CD14-positive monocyte (primary cell): ENCODE measurements around the gene AP4E1. TPM values are rescaled to one million over a fixed set of nuclear protein-coding genes. Genes with fewer than 3 reads are reported as not detected.

ENCODE experiments used
- DNase-seq, 3 donors: peaks; one replicate each; pipeline ENCODE4 v3.0.0-alpha.2; 2011 to 2022
- H2AFZ ChIP-seq: 2 replicates; pipeline ENCODE4 v1.6.0; 2012; ENCODE audit warnings: mild to moderate bottlenecking, low read depth, low read length, inconsistent platforms; ENCODE audit not compliant: insufficient read depth, poor library complexity, severe bottlenecking
- H3K27ac ChIP-seq, 2 donors: 1 replicate in 1 of 2; 2 replicates in 1 of 2; pipeline ENCODE4 v1.5.1; 2012 to 2013; ENCODE audit warnings: low read length in 2 of 2, control low read depth in 1 of 2, inconsistent platforms in 1 of 2, low read depth in 1 of 2, mild to moderate bottlenecking in 1 of 2
- H3K27me3 ChIP-seq, 2 donors: one replicate each; pipeline versions ENCODE4 v1.6.0 to v1.6.1; 2011 to 2013; ENCODE audit warnings: low read length in 2 of 2; ENCODE audit not compliant: control insufficient read depth in 2 of 2, insufficient read depth in 2 of 2
- H3K36me3 ChIP-seq, 2 donors: replicated peaks in 1 of 2; 1 replicate in 1 of 2; 2 replicates in 1 of 2; pipeline versions ENCODE4 v1.5.1 to v1.6.1; 2012 to 2013; ENCODE audit warnings: low read length in 2 of 2, control low read depth in 1 of 2, inconsistent platforms in 1 of 2, mild to moderate bottlenecking in 1 of 2; ENCODE audit not compliant: insufficient read depth in 2 of 2, control insufficient read depth in 1 of 2
- H3K4me1 ChIP-seq, 2 donors: 1 replicate in 1 of 2; 2 replicates in 1 of 2; pipeline versions ENCODE4 v1.5.1 to v1.6.1; 2012 to 2013; ENCODE audit warnings: low read length in 2 of 2, control low read depth in 1 of 2, inconsistent platforms in 1 of 2, mild to moderate bottlenecking in 1 of 2, moderate library complexity in 1 of 2; ENCODE audit not compliant: insufficient read depth in 2 of 2, control insufficient read depth in 1 of 2
- H3K4me2 ChIP-seq: replicated peaks from 2 replicates; pipeline ENCODE3; 2012; ENCODE audit warnings: low read length, moderate library complexity, mild to moderate bottlenecking; ENCODE audit not compliant: poor library complexity, severe bottlenecking; ENCODE audit errors: extremely low read depth
- H3K4me3 ChIP-seq, 3 experiments: fragments of 200-600 bp in 1 of 3; sonication (generic) in 1 of 3; replicated peaks in 1 of 3; 1 replicate in 2 of 3; 2 replicates in 1 of 3; pipeline ENCODE4 v1.5.1; 2011 to 2013; ENCODE audit warnings: low read length in 3 of 3, mild to moderate bottlenecking in 3 of 3, control low read depth in 2 of 3, low read depth in 2 of 3, inconsistent platforms in 1 of 3, moderate library complexity in 1 of 3
- H3K79me2 ChIP-seq: 2 replicates; pipeline ENCODE4 v1.6.0; 2012; ENCODE audit warnings: mild to moderate bottlenecking, control low read depth, inconsistent platforms, low read length, moderate library complexity; ENCODE audit not compliant: insufficient read depth
- H3K9ac ChIP-seq: 2 replicates; pipeline ENCODE4 v1.6.0; 2017; ENCODE audit warnings: low read length, mild to moderate bottlenecking; ENCODE audit not compliant: insufficient read depth, poor library complexity, severe bottlenecking
- H3K9me3 ChIP-seq, 2 donors: replicated peaks in 1 of 2; 1 replicate in 1 of 2; 2 replicates in 1 of 2; pipeline versions ENCODE4 v1.5.1 to v1.6.1; 2012 to 2013; ENCODE audit warnings: low read length in 2 of 2, control low read depth in 1 of 2; ENCODE audit not compliant: control insufficient read depth in 1 of 2, insufficient read depth in 1 of 2
- H4K20me1 ChIP-seq: 2 replicates; pipeline ENCODE4 v1.6.0; 2012; ENCODE audit warnings: mild to moderate bottlenecking, low read length, control low read depth, moderate library complexity; ENCODE audit not compliant: insufficient read depth
- H3K27ac Mint-ChIP-seq, 7 donors: one replicate each; pipeline ENCODE4 v1.8.0; 2020; ENCODE audit warnings: mild to moderate bottlenecking in 7 of 7, mixed read lengths in 7 of 7, moderate library complexity in 6 of 7, inconsistent platforms in 2 of 7
- H3K27me3 Mint-ChIP-seq, 3 donors: one replicate each; pipeline ENCODE4 v1.8.0; 2021 to 2022; ENCODE audit warnings: low read depth in 3 of 3, mild to moderate bottlenecking in 3 of 3, mixed read lengths in 3 of 3, moderate library complexity in 3 of 3, inconsistent platforms in 1 of 3
- H3K36me3 Mint-ChIP-seq, 2 donors: one replicate each; pipeline ENCODE4 v1.8.0; 2020; ENCODE audit warnings: mixed read lengths in 2 of 2, inconsistent platforms in 1 of 2, mild to moderate bottlenecking in 1 of 2
- H3K4me1 Mint-ChIP-seq: one replicate; pipeline ENCODE4 v1.8.0; 2020; ENCODE audit warnings: mild to moderate bottlenecking, mixed read lengths
- H3K4me3 Mint-ChIP-seq, 2 donors: one replicate each; pipeline ENCODE4 v1.8.0; 2020; ENCODE audit warnings: mild to moderate bottlenecking in 2 of 2, mixed read lengths in 2 of 2, moderate library complexity in 1 of 2
- H3K9me3 Mint-ChIP-seq, 7 donors: one replicate each; pipeline ENCODE4 v1.8.0; 2020 to 2022; ENCODE audit warnings: mixed read lengths in 7 of 7, mild to moderate bottlenecking in 6 of 7, moderate library complexity in 6 of 7, inconsistent platforms in 2 of 7
- WGBS: methylation state at CpG from one replicate; pipeline ENCODE4 v1.1.5; 2013; ENCODE audit warnings: missing lambda C conversion rate; ENCODE audit not compliant: insufficient coverage; 5-methylcytosine and 5-hydroxymethylcytosine counted together
- intact Hi-C, 2 donors: fragments of 100-400 bp; cut with micrococcal nuclease; formaldehyde crosslinking; loops; one replicate each; pipeline versions ENCODE4 v1.15.0 to v1.15.1; 2023
- polyA plus RNA-seq, 3 donors: library from polyadenylated mRNA; depleted of rRNA in 1 of 3; unstranded in 2 of 3; stranded (reverse) in 1 of 3; fragments of 300-500 nt in 2 of 3; fragments of >200 nt in 1 of 3; fragmentation: Illumina TruSeq in 2 of 3; gene quantifications; 1 replicate in 2 of 3; 2 replicates in 1 of 3; pipeline ENCODE4 v1.2.3, GENCODE V29; 2012 to 2021
- TF ChIP-seq, protein P1 (sequence below): fragments of 200-600 bp; IDR thresholded peaks from one replicate; pipeline ENCODE4 v1.8.0; 2022; ENCODE audit warnings: antibody characterized with exemption, mild to moderate bottlenecking

Gene AP4E1
- polyA plus RNA-seq, 3 donors, result 4.1 to 7.7 (median 5.3) TPM

DNA sequence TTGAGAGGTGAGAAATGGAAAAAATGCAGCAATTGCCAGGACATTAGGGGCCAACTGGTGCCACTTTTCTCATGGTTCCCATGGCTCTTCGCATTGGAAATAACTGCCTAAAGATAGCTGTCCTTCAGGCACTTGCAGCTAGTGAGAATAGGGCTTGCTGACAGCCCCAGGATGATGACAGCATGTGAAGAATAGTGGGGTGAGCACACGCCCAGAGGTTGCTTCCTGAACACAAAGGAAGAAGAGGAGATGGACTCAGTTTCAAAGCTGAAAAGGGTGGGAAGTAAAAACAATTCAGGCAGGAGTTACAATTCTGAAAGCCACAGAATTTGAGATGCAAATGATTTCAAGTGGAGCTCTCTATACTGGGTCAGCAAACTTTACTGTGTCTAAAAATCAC lies 140.6 kb downstream of the AP4E1 start:
- no peak for DNase-seq
- peaks cover 0 to 14% (median 2%) of the 10 kb centered on the region in 3 donors for H3K27me3 Mint-ChIP-seq
- H3K9me3 Mint-ChIP-seq, result peaks cover 0 to 1% (median 0%) of the 10 kb centered on the region in 7 donors
- TF ChIP-seq, protein P1, sequence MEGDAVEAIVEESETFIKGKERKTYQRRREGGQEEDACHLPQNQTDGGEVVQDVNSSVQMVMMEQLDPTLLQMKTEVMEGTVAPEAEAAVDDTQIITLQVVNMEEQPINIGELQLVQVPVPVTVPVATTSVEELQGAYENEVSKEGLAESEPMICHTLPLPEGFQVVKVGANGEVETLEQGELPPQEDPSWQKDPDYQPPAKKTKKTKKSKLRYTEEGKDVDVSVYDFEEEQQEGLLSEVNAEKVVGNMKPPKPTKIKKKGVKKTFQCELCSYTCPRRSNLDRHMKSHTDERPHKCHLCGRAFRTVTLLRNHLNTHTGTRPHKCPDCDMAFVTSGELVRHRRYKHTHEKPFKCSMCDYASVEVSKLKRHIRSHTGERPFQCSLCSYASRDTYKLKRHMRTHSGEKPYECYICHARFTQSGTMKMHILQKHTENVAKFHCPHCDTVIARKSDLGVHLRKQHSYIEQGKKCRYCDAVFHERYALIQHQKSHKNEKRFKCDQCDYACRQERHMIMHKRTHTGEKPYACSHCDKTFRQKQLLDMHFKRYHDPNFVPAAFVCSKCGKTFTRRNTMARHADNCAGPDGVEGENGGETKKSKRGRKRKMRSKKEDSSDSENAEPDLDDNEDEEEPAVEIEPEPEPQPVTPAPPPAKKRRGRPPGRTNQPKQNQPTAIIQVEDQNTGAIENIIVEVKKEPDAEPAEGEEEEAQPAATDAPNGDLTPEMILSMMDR, result no peak
- Histone ChIP-seq H2AFZ (no peak overlapping the region), H3K9me3 (no peaks in the 10 kb centered on the region), H3K79me2 (no peaks in the 10 kb centered on the region), H3K4me3 (no peak overlapping the region), H3K27me3 (no peaks in the 10 kb centered on the region), H3K27ac (no peak overlapping the region), H3K4me2 (peak overlapping the region; percentile 7), H3K9ac (no peak overlapping the region), H3K36me3 (no peaks in the 10 kb centered on the region), H3K4me1 (peaks cover 17 to 21% of the 10 kb centered on the region in 2 donors), H4K20me1 (no peaks in the 10 kb centered on the region)
- WGBS, result 50% methylated on average over 2 of the region's 2 CpGs
- no peak overlapping the region for H3K27ac Mint-ChIP-seq
- intact Hi-C loops, result no loop called here
- H3K4me3 Mint-ChIP-seq, result no peak overlapping the region
- H3K36me3 Mint-ChIP-seq, result no peaks in the 10 kb centered on the region
- peaks cover 17% of the 10 kb centered on the region for H3K4me1 Mint-ChIP-seq

DNA sequence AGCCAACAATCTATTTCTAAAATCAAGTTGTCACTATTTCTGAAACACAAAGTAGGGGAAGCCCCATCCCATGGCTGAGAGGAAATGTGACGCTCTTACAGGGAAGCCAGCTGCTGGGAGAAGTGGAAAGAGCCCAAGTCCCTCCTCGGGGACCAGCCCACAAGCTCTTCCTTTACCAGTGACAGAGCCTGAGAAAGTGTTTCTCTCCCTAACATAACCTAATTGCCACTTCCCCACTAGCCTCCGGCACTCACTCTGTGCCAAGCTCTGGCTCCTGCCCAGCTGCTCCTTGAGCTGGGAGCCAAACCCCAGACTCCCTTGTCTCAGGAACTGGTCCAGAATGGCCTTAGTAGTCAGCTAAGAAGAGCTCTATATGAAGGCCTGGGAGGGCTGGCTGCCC lies 143.3 kb downstream of the AP4E1 start:
- H3K4me1 ChIP-seq, result peaks cover 17 to 21% of the 10 kb centered on the region in 2 donors
- TF ChIP-seq, protein P1, result no peak
- no peaks in the 10 kb centered on the region for H3K9me3 ChIP-seq
- Mint-ChIP-seq H3K27me3 (peaks cover 2 to 18% (median 10%) of the 10 kb centered on the region in 3 donors), H3K36me3 (no peaks in the 10 kb centered on the region), H3K27ac (no peak overlapping the region), H3K9me3 (peaks cover 0 to 1% (median 0%) of the 10 kb centered on the region in 7 donors), H3K4me1 (peaks cover 17% of the 10 kb centered on the region), H3K4me3 (no peak overlapping the region)
- no peak overlapping the region for H3K4me2 ChIP-seq
- intact Hi-C loops, result no loop called here
- H3K27ac ChIP-seq, result no peak overlapping the region
- H3K79me2 ChIP-seq, result no peaks in the 10 kb centered on the region
- no peaks in the 10 kb centered on the region for H3K36me3 ChIP-seq
- no peak overlapping the region for H3K9ac ChIP-seq
- H3K4me3 ChIP-seq, result no peak overlapping the region
- DNase-seq, result no peak
- no peak overlapping the region for H2AFZ ChIP-seq
- WGBS, result 56% methylated on average over 3 of the region's 3 CpGs
- H4K20me1 ChIP-seq, result no peaks in the 10 kb centered on the region
- H3K27me3 ChIP-seq, result no peaks in the 10 kb centered on the region
